CD4-positive, alpha-beta T cell treated with Interleukin-6 at 100 ng/mL for 8 hours (primary cell): Measurements from ENCODE around the gene MKI67.
"Not testable (repeated sequence)": the region's sequence is repeated elsewhere in the genome, so short reads cannot be mapped to it uniquely, and the experiment has no call there.

Experiments
- DNase-seq: peaks from one replicate; pipeline ENCODE4 v3.0.0-alpha.2; 2020; ENCODE audit warnings: mixed read lengths, low spot score

Gene MKI67

DNA sequence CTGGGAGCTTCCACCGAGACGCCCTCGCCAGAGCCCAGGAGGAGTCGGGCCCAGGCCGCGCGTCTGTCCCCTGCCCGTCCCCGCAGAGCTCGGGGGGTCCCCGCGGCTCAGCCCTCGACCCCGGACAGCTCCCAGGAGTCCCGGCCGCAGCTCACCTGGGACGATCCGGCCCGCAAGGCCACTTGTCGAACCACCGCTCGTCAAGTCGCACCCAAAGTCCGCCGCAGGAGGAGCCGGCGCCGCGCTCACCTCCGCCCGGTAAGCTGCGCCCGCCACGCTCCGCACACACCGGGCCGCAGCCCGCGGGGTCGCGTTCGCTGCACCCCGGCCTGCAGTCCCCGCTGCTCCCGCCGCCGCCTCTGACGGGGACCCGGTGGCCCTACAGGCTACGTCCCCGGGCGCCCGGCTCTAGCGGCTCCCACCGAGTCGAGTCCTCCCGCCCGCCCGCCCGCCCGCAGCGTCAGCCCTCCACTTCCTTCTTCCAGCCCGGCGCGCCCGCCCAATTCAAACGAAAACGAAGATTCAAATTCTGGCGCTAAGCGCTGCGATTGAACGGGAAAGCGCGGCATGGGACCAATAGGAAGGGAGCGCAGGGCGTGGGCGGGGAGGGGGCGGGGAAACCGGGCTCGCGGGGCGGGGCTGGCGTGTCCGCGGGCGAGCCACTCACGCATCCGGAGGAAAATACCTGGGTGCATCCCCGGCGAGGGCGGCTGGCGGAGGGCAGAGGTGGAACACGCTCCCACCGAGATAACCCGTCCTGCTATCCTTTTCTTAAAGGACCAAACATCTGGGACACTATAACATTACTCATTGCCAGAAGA is at the start of gene MKI67:
Gene MKI67, minus strand, starts transcription at position 480 of the 821 bp plus-strand sequence. CDS start 756 bp downstream, outside the sequence.
- peak; percentile 89 for DNase-seq

GRCh38 chr10:128174581-128175559 is 48.6 kb upstream of the MKI67 start:
- no peak for DNase-seq

DNA sequence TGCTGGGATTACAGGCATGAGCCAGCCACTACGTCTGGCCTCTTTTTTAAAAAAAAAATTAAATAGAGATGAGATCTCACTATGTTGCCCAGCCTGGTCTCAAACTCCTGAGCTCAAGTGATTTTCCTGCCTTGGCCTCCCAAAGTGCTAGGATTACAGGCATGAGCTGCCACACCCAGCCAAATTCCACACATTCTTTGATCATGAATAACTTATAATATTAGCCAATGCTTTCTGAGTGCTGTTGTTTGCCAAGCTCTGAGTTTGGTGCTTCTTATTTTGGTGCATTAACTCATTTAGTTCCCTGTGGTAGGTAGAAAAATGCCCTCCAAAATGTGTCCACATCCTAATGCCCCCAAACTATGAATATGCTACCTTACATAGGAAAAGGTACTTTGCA is 47.2 kb upstream of the MKI67 start:
- DNase-seq: no peak

- no peak for DNase-seq
Measured at GRCh38 chr10:128172756-128173155, 46.5 kb upstream of the MKI67 start.

DNA sequence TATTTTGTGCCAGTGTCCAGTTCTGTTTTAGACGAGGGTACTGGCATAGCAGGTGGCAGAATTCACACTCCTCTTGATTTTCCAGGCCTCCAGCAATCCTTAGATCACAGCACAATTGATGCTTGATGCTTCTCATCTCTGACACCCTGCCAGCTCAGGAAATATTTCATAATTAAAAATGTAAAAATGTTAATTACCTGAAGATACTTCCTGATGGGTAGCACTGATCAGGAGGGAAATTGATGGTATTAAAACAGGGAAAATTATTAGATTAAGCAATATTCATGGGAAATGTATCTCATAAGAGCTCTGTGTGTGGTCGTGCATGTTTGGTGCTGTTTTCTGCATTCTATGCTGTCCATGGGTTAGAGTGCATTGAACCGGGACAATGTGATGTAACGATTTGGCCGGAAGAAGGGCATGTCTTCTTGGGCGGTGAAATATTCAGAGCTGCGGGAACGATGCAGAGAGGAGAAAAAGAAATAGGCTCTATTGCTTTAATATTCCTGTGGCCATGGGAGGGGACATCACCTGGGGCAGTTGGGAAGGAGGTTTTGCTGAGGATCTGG is 43.7 kb upstream of the MKI67 start:
- DNase-seq: no peak

GRCh38 chr10:128167926-128168520 is 41.8 kb upstream of the MKI67 start:
- no peak for DNase-seq

DNA sequence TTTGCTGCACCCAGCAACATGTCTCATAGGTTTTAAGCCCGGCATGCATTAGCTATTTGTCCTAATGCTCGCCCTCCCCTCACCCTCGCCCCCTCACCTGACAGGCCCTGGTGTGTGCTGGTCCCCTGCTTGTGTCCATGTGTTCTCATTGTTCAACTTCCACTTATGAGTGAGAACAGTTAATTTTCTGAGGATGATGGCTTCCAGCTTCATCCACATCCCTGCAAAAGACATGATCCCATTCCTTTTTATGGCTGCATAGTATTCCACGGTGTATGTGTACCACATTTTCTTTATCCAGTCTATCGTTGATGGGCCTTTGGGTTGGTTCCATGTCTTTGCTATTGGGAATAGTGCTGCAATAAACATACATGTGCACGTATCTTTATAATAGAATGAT is 40.9 kb upstream of the MKI67 start:
- not testable (repeated sequence) for DNase-seq

DNA sequence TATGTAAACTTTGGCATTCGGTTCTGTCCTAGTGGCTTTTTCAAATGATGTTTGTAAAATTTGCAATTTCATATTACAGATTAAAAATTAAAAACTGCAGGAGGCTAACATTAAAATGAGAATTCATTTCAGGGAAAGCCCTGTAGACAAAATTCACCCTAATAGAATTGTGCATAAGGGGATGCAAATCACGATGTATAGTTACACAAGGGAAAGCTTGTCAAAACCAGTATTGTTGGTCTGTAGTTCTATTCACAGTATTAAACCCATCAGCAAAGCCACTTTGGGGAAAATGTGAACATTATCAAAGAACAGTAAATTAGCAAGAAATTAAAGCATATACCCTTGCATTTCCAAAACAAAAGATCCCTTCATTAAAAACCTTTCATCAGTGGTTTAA is 39.9 kb upstream of the MKI67 start:
- no peak for DNase-seq

DNA sequence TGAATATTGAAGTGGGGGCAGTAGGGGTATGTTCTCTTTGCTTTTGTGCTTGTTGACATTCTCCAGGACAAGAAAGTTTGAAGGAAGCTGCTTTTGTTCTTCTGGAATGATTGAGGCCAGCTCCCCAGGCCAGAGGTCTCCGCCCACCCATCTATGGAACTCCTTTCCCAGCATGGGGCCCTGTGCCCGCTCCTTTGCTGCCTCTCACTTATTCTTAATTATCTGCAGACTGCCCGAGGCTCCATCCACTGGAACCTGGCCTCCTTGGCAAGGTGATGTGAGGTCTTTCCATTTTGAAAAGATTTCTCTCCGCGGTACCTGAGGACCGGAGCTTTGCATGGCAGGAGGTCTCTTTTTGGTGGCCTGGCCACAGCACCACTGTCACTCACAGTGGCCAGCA is 39.3 kb upstream of the MKI67 start:
- no peak for DNase-seq

DNA sequence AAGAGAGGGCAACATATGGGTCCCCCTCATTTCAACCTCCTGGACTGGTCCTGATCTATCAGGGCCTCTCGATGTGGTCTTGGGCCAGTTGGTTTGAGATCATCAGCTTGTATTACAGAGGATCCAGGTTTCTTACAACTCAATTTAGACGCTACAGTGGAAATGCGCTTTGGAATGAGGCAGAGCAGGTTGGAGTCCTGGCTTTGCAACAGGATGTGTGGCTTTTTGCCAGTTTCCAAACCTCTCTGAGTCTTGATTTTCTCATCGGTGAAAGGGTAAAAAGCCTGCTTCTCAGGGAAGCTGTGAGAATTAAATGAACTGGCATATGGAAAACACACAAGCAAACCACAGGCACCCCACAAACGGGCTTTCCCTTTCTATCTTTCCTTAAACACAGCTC is 37.5 kb upstream of the MKI67 start:
- no peak for DNase-seq

- no peak for DNase-seq
Measured at GRCh38 chr10:128161031-128161430, 34.8 kb upstream of the MKI67 start.

- no peak for DNase-seq
Measured at GRCh38 chr10:128160297-128160711, 34.1 kb upstream of the MKI67 start.

GRCh38 chr10:128158021-128158795 is 32.0 kb upstream of the MKI67 start:
- no peak for DNase-seq

GRCh38 chr10:128156999-128157755 is 31.0 kb upstream of the MKI67 start:
- DNase-seq: no peak

GRCh38 chr10:128152741-128153580 is 26.7 kb upstream of the MKI67 start:
- no peak for DNase-seq

- DNase-seq: no peak
Measured at GRCh38 chr10:128151031-128151430, 24.8 kb upstream of the MKI67 start.

DNA sequence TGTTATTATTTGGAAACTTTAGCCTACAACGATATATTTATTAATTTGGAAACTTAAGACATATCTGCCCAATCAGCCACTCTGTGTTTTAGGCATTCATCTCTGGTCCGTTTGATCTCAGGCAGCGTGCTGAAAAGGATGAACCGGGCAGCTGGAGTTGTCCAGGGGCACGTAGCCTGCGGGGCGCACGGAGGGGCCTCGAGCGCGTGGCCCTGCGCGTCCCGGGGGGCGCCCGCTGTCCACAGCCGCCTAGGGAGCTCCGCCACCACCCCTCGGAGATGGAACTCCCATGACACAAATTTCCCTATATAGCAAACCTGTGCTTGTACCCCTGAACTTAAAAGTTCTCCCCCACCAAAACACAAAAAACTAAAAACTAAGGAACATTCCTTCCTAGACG is 24.3 kb upstream of the MKI67 start:
- DNase-seq: no peak

DNA sequence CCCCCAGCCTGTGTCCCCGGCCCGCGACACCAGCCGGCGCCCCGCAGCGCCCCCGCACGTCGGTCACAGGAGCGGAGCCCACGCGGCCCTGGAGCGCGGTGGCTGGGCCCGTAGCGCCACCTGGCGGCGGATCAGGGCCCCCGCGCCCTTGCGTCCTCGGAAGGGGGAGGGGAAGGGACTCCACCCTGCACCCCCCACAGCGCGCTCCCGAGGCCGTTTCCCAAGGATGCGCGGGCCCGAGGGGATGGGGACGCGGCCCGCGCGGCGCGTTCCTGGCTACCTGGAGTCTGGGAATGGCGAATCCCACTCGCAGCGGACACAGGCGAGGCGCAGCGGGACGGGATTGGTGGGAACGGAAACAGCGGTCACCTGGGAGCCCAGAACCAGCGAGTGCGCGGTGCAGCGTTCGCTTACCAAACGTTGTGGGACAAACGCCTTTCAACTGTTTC is 23.8 kb upstream of the MKI67 start:
- peak; percentile 71 for DNase-seq

DNA sequence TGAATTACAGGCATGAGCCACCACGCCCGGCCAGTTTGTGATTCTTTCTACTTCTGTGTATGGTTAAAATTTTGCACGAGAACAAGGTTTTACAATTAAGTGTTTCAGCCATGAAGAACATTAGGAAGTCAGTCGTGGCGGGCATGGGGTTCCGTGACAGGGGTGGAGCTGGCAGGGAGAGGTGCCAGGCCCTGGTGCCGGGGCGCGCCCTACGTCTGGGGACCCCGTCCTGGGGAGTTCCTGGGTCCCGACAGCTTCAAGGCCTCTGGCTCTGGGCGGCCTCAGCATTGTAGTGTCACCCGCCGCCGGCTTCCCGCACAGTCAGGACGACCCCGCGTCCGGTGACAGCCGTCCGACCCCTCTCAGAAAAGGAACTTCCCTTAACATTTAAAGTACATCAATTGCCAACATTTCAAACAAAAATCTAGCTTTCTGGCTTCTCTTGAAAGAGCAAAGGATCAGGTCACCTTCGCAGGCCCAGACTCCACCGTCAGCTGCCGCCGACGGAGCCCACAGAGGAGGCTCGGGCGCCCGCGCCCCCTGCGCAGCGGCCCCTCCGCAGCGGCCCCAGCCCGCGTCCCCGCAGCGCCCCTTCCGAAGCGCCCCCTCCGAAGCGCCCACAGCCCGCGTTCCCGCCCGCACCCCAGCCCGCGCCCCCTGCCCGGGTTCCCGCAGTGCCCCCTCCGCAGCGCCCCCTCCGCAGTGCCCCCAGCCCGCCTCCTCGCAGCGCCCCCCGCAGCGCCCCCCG is 23.2 kb upstream of the MKI67 start:
- DNase-seq: no peak
